ENCODE measurements around the gene ENAH. TPM values are rescaled to one million over a fixed set of nuclear protein-coding genes. Genes with fewer than 3 reads are reported as not detected.

The ENAH gene
- polyA plus RNA-seq, 1 donor (not counting 4 experiments of a cell fraction or from before 2014, with no cell fraction given) = 61.0 TPM

- Histone ChIP-seq H3K4me3 (ENCODE audit: control insufficient read depth in 2 of 3, extremely low read depth in 1 of 3, insufficient read depth in 2 of 3, low read depth in 1 of 3, low read length in 3 of 3) (no peak overlapping the region), H3K9me3 (ENCODE audit: control insufficient read depth, low read depth, low read length) (no peaks in the 10 kb centered on the region), H3K27ac (ENCODE audit: control insufficient read depth, insufficient read depth, low read length) (no peak overlapping the region), H2AFZ (ENCODE audit: control insufficient read depth, low read length) (no peak overlapping the region), H3K79me2 (ENCODE audit: control insufficient read depth, insufficient read depth, low read length) (no peaks in the 10 kb centered on the region), H3K4me1 (ENCODE audit: control insufficient read depth, extremely low read depth, insufficient read depth, low read length) (peaks cover 13% of the 10 kb centered on the region), H3K9me1 (ENCODE audit: control insufficient read depth, extremely low read depth, insufficient read depth, low read length) (no peaks in the 10 kb centered on the region), H4K20me1 (ENCODE audit: control insufficient read depth, extremely low read depth, insufficient read depth, low read length) (no peaks in the 10 kb centered on the region), H3K36me3 (ENCODE audit: control insufficient read depth in 2 of 2, extremely low read depth in 1 of 2, insufficient read depth in 2 of 2, low read length in 2 of 2) (no peaks in the 10 kb centered on the region), H3K4me2 (ENCODE audit: control insufficient read depth, extremely low read depth, insufficient read depth, low read depth, low read length) (no peak overlapping the region), H3K27me3 (ENCODE audit: control insufficient read depth, extremely low read depth, insufficient read depth, low read length) (no peaks in the 10 kb centered on the region), H3K9ac (ENCODE audit: control insufficient read depth, extremely low read depth, insufficient read depth, low read length) (no peak overlapping the region)
- TF ChIP-seq EZH2 (IDR thresholded peaks at IDR 0.05; ENCODE audit: low read length) = no peak
- TF ChIP-seq, protein P1, sequence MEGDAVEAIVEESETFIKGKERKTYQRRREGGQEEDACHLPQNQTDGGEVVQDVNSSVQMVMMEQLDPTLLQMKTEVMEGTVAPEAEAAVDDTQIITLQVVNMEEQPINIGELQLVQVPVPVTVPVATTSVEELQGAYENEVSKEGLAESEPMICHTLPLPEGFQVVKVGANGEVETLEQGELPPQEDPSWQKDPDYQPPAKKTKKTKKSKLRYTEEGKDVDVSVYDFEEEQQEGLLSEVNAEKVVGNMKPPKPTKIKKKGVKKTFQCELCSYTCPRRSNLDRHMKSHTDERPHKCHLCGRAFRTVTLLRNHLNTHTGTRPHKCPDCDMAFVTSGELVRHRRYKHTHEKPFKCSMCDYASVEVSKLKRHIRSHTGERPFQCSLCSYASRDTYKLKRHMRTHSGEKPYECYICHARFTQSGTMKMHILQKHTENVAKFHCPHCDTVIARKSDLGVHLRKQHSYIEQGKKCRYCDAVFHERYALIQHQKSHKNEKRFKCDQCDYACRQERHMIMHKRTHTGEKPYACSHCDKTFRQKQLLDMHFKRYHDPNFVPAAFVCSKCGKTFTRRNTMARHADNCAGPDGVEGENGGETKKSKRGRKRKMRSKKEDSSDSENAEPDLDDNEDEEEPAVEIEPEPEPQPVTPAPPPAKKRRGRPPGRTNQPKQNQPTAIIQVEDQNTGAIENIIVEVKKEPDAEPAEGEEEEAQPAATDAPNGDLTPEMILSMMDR (optimal IDR thresholded peaks at IDR 0.05 in 1 of 3, IDR thresholded peaks at IDR 0.05 in 1 of 3, conservative IDR thresholded peaks at IDR 0.05 in 1 of 3; ENCODE audit: extremely low read depth in 1 of 3, insufficient read depth in 2 of 3, low read length in 3 of 3) = no peak
- no peak for FAIRE-seq
- DNase-seq (ENCODE audit: low read depth, low spot score) = no peak
- dilution Hi-C loops (cut with MboI; ENCODE audit: extremely low pct_ligation_motif_present, low sequenced_read_pairs) = loop anchor here (25.0 kb wide), 1 partner anchor 520 kb away; the partner anchor contains the start of gene SDE2
Measured at GRCh38 chr1:225467193-225468020, 185.5 kb downstream of the ENAH start.

GRCh38 chr1:225466848-225467192 lies 186.1 kb downstream of the ENAH start:
- H4K20me1 ChIP-seq (ENCODE audit: control insufficient read depth, extremely low read depth, insufficient read depth, low read length) = no peaks in the 10 kb centered on the region

More at GRCh38 chr1:225466848-225467192, 186.1 kb downstream of the ENAH start:
- Histone ChIP-seq H3K27ac (ENCODE audit: control insufficient read depth, insufficient read depth, low read length) (no peak overlapping the region), H3K9me1 (ENCODE audit: control insufficient read depth, extremely low read depth, insufficient read depth, low read length) (no peaks in the 10 kb centered on the region), H2AFZ (ENCODE audit: control insufficient read depth, low read length) (no peak overlapping the region), H3K36me3 (ENCODE audit: control insufficient read depth in 2 of 2, extremely low read depth in 1 of 2, insufficient read depth in 2 of 2, low read length in 2 of 2) (no peaks in the 10 kb centered on the region), H3K9me3 (ENCODE audit: control insufficient read depth, low read depth, low read length) (no peaks in the 10 kb centered on the region), H3K4me3 (ENCODE audit: control insufficient read depth in 2 of 3, extremely low read depth in 1 of 3, insufficient read depth in 2 of 3, low read depth in 1 of 3, low read length in 3 of 3) (no peak overlapping the region), H3K79me2 (ENCODE audit: control insufficient read depth, insufficient read depth, low read length) (no peaks in the 10 kb centered on the region), H3K4me2 (ENCODE audit: control insufficient read depth, extremely low read depth, insufficient read depth, low read depth, low read length) (no peak overlapping the region), H3K27me3 (ENCODE audit: control insufficient read depth, extremely low read depth, insufficient read depth, low read length) (no peaks in the 10 kb centered on the region), H3K4me1 (ENCODE audit: control insufficient read depth, extremely low read depth, insufficient read depth, low read length) (peaks cover 13% of the 10 kb centered on the region), H3K9ac (ENCODE audit: control insufficient read depth, extremely low read depth, insufficient read depth, low read length) (no peak overlapping the region)
- DNase-seq (ENCODE audit: low read depth, low spot score) (no peak), FAIRE-seq (no peak)
- TF ChIP-seq EZH2 (IDR thresholded peaks at IDR 0.05; ENCODE audit: low read length) = no peak
- TF ChIP-seq, protein P1 (optimal IDR thresholded peaks at IDR 0.05 in 1 of 3, IDR thresholded peaks at IDR 0.05 in 1 of 3, conservative IDR thresholded peaks at IDR 0.05 in 1 of 3; ENCODE audit: extremely low read depth in 1 of 3, insufficient read depth in 2 of 3, low read length in 3 of 3) = no peak
- dilution Hi-C loops (cut with MboI; ENCODE audit: extremely low pct_ligation_motif_present, low sequenced_read_pairs) = loop anchor here (25.0 kb wide), 1 partner anchor 520 kb away; the partner anchor contains the start of gene SDE2
